ENCODE measurements around the gene ZBTB26.

DNA sequence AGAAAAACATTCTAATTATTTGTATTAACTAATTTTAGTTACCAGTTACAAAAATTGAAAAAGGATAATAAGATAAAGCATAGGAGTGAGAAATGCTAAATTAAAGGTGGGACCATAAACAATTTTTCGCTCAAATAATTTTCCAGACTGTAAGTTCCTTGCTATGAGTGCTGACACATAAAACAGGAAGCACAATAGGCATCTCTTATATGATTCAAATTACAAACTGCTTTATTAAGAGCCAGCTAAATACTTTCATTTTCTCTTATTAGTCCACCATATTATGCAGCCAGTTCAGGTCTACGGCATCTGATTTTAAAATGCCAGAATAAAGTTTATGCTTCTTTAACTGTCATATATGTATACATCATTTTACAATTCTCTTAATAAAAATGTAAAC lies 30.5 kb downstream of the ZBTB26 start:
- TF ChIP-seq POLR2A (IDR thresholded peaks at IDR 0.05; ENCODE audit: low read depth, low read length) = no peak
- no peak for TF ChIP-seq TAF1 (IDR thresholded peaks at IDR 0.05; ENCODE audit: borderline replicate concordance, low read depth, low read length)
